ENCODE measurements around the gene PSAP.

DNA sequence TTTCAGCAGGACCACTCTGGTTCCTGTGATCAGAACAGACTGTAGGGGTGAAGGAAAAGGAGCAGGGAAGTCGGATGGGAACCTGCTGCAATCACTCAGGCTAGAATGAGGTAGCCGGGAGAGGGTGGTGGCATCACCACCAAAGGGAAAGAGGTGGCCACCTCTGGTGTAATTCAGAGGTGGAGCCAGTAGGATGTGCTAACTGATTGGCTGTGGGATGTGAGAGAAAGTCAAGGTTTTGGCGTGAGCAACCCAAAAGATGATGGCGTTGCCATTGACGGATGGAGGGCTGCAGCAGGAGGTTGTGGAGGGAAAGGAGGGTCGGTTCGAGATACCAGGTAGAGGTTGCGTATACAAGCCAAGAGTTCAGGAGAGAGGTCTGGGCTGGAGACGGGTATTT lies 70.3 kb downstream of the PSAP start:
- TF ChIP-seq EZH2 (IDR thresholded peaks at IDR 0.05; ENCODE audit: borderline replicate concordance), result no peak
- TF ChIP-seq, protein P1, sequence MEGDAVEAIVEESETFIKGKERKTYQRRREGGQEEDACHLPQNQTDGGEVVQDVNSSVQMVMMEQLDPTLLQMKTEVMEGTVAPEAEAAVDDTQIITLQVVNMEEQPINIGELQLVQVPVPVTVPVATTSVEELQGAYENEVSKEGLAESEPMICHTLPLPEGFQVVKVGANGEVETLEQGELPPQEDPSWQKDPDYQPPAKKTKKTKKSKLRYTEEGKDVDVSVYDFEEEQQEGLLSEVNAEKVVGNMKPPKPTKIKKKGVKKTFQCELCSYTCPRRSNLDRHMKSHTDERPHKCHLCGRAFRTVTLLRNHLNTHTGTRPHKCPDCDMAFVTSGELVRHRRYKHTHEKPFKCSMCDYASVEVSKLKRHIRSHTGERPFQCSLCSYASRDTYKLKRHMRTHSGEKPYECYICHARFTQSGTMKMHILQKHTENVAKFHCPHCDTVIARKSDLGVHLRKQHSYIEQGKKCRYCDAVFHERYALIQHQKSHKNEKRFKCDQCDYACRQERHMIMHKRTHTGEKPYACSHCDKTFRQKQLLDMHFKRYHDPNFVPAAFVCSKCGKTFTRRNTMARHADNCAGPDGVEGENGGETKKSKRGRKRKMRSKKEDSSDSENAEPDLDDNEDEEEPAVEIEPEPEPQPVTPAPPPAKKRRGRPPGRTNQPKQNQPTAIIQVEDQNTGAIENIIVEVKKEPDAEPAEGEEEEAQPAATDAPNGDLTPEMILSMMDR (IDR thresholded peaks at IDR 0.05; ENCODE audit: poor library complexity), result no peak

Measured in hepatocyte (in vitro differentiated cells).